Right forelimb (tissue), 1 donor: ENCODE data around the gene SMPX.

Experiments
- DNase-seq: peaks from one replicate; pipeline ENCODE4 v3.0.0-alpha.2; 2018

SMPX gene

GRCh38 chrX:21741869-21742701, 15.8 kb downstream of the SMPX start:
- no peak for DNase-seq

GRCh38 chrX:21741364-21741763, 16.6 kb downstream of the SMPX start:
- DNase-seq = no peak

- DNase-seq = no peak
These were observed 17.3 kb downstream of the SMPX start for GRCh38 chrX:21740329-21741274.

GRCh38 chrX:21738950-21739287, 19.0 kb downstream of the SMPX start:
- no peak for DNase-seq

GRCh38 chrX:21738210-21738949, 19.5 kb downstream of the SMPX start:
- no peak for DNase-seq

- no peak for DNase-seq
These were observed 22.2 kb downstream of the SMPX start for GRCh38 chrX:21735768-21736127.

GRCh38 chrX:21735038-21735767, 22.7 kb downstream of the SMPX start:
- no peak for DNase-seq

- no peak for DNase-seq
These were observed 23.7 kb downstream of the SMPX start for GRCh38 chrX:21734175-21734574.

- DNase-seq = no peak
These were observed 24.2 kb downstream of the SMPX start for GRCh38 chrX:21733705-21734104.

- no peak for DNase-seq
These were observed 27.9 kb downstream of the SMPX start for GRCh38 chrX:21730026-21730425.

- no peak for DNase-seq
These were observed 29.5 kb downstream of the SMPX start for GRCh38 chrX:21728276-21728968.

- no peak for DNase-seq
These were observed 32.0 kb downstream of the SMPX start for GRCh38 chrX:21725916-21726315.

- DNase-seq = no peak
These were observed 32.4 kb downstream of the SMPX start for GRCh38 chrX:21725496-21725895.

- DNase-seq = no peak
These were observed 34.1 kb downstream of the SMPX start for GRCh38 chrX:21723814-21724213.

GRCh38 chrX:21723084-21723483, 34.8 kb downstream of the SMPX start:
- no peak for DNase-seq

GRCh38 chrX:21721195-21721594, 36.7 kb downstream of the SMPX start:
- DNase-seq = no peak

GRCh38 chrX:21718575-21718974, 39.3 kb downstream of the SMPX start:
- no peak for DNase-seq

GRCh38 chrX:21717802-21718201, 40.1 kb downstream of the SMPX start:
- no peak for DNase-seq

- no peak for DNase-seq
These were observed 42.1 kb downstream of the SMPX start for GRCh38 chrX:21715825-21716224.

- no peak for DNase-seq
These were observed 42.6 kb downstream of the SMPX start for GRCh38 chrX:21715337-21715736.

GRCh38 chrX:21711848-21712197, 46.1 kb downstream of the SMPX start:
- DNase-seq = no peak
